GM06990 (cell line): Measurements from ENCODE around the gene CHST1.

Experiments
- DNase-seq: peaks from one replicate; pipeline ENCODE4 v3.0.0-alpha.2; 2011; ENCODE audit not compliant: insufficient read length; ENCODE audit errors: extremely low read depth
- H3K27me3 ChIP-seq: replicated peaks from 2 replicates; pipeline ENCODE4 v1.6.0; 2011; ENCODE audit warnings: low read length; ENCODE audit not compliant: control insufficient read depth, insufficient read depth
- H3K36me3 ChIP-seq: 2 replicates; pipeline ENCODE4 v1.5.1; 2011; ENCODE audit warnings: low read length; ENCODE audit not compliant: control insufficient read depth, insufficient read depth
- H3K4me3 ChIP-seq: replicated peaks from 2 replicates; pipeline ENCODE4 v1.5.1; 2011; ENCODE audit warnings: low read depth, mild to moderate bottlenecking, control low read depth, low read length
- CTCF ChIP-seq: IDR thresholded peaks from 2 replicates; pipeline ENCODE4 v1.5.1; 2011; ENCODE audit warnings: low read length, control low read depth, mild to moderate bottlenecking, inconsistent platforms; ENCODE audit not compliant: insufficient read depth, poor library complexity, severe bottlenecking

CHST1 gene

GRCh38 chr11:45665206-45665932 is at the start of gene CHST1:
CHST1 (minus strand) TSS chr11:45665622; CDS start chr11:45650923, 14,699 bp downstream.
- DNase-seq = no peak
- Histone ChIP-seq H3K4me3 (no peak within 1 kb of the TSS), H3K36me3 (no peaks in the 10 kb centered on the region), H3K27me3 (peaks cover 17% of the 10 kb centered on the region)
- TF ChIP-seq CTCF = no peak

GRCh38 chr11:45713573-45713972 is 48.2 kb upstream of the CHST1 start:
- Histone ChIP-seq H3K4me3 (no peak overlapping the region), H3K27me3 (no peaks in the 10 kb centered on the region; the same call in 1 of the 2 replicates), H3K36me3 (no peaks in the 10 kb centered on the region)
- no peak for TF ChIP-seq CTCF
- DNase-seq = no peak

DNA sequence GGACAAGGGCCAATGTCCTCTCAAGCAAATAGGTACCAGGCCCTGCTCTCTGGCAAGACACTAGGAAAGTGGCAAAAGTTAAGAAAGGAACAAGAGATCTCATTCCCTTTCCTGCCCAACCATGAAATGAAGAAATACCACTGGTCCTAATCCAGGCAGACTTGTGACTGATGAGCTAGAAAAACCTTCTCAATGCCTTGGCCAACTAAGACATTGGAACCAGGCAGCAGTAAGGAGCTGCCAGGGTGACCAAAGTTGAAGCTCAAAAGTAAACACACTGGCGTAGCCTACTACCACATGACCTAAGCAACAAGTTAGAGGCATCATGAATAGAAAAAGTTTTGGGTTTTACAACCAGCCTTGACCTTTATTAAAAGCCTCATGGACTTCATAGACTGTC is 45.1 kb upstream of the CHST1 start:
- H3K36me3 ChIP-seq = no peaks in the 10 kb centered on the region
- no peak for TF ChIP-seq CTCF
- no peaks in the 10 kb centered on the region; the same call in none of the 2 replicates for H3K27me3 ChIP-seq
- DNase-seq = no peak
- H3K4me3 ChIP-seq = no peak overlapping the region

- TF ChIP-seq CTCF = no peak
Measured at GRCh38 chr11:45708887-45709663, 43.7 kb upstream of the CHST1 start.

DNA sequence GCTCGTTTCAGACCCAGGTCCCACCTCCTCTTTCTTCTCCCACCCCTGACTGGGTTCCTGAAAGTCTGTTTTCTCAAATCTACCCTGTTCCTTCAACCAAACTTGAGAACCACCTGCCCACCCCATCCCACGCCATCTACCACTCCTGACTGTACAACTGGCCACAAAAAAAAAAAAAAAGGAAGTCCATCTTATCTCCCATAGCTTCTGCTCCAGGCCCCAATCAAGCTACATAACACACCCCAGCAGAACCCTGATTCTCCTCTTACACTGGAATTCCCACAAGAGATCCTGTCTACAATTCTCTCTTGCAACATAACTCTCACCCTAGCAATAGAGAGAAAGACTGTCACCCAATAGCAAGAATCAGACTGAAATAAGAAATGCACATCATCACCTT is 39.2 kb upstream of the CHST1 start:
- no peak for DNase-seq
- H3K4me3 ChIP-seq = no peak overlapping the region
- no peaks in the 10 kb centered on the region for H3K36me3 ChIP-seq
- no peak for TF ChIP-seq CTCF
- no peaks in the 10 kb centered on the region; the same call in none of the 2 replicates for H3K27me3 ChIP-seq

More at GRCh38 chr11:45708887-45709663, 43.7 kb upstream of the CHST1 start:
- Histone ChIP-seq H3K4me3 (no peak overlapping the region), H3K27me3 (no peaks in the 10 kb centered on the region; the same call in none of the 2 replicates), H3K36me3 (no peaks in the 10 kb centered on the region)
- no peak for DNase-seq
